ENCODE data around the gene PPP1CB.

Gene PPP1CB

GRCh38 chr2:28754321-28754720 lies 2.7 kb downstream of the PPP1CB start:
- Histone ChIP-seq H3K4me3 (ENCODE audit: extremely low read depth, insufficient read depth, low read length, poor library complexity, severe bottlenecking) (no peak overlapping the region), H3K4me1 (ENCODE audit: control insufficient read depth, insufficient read depth, low read length, poor library complexity, severe bottlenecking) (peaks cover 12% of the 10 kb centered on the region), H3K27ac (ENCODE audit: low read depth, low read length, severe bottlenecking) (no peak overlapping the region), H3K36me3 (ENCODE audit: control insufficient read depth, insufficient read depth, low read length) (peaks cover 14% of the 10 kb centered on the region), H3K9me3 (ENCODE audit: control insufficient read depth, low read length) (no peaks in the 10 kb centered on the region)
- 30 to 58% methylated on average over 2 to 3 of the region's 4 CpGs for WGBS, 2 experiments (ENCODE audit: insufficient coverage in 2 of 2)

- H3K9me3 ChIP-seq (ENCODE audit: control insufficient read depth, low read length) = no peaks in the 10 kb centered on the region
- H3K36me3 ChIP-seq (ENCODE audit: control insufficient read depth, insufficient read depth, low read length) = peaks cover 19% of the 10 kb centered on the region
- peaks cover 7% of the 10 kb centered on the region for H3K4me1 ChIP-seq (ENCODE audit: control insufficient read depth, insufficient read depth, low read length, poor library complexity, severe bottlenecking)
- no peak overlapping the region for H3K27ac ChIP-seq (ENCODE audit: low read depth, low read length, severe bottlenecking)
- H3K4me3 ChIP-seq (ENCODE audit: extremely low read depth, insufficient read depth, low read length, poor library complexity, severe bottlenecking) = no peak overlapping the region
- 92 to 100% methylated on average over 1 of the region's 3 CpGs for WGBS, 2 experiments (ENCODE audit: insufficient coverage in 2 of 2)
Observed at GRCh38 chr2:28755421-28755820, 3.8 kb downstream of the PPP1CB start.

DNA sequence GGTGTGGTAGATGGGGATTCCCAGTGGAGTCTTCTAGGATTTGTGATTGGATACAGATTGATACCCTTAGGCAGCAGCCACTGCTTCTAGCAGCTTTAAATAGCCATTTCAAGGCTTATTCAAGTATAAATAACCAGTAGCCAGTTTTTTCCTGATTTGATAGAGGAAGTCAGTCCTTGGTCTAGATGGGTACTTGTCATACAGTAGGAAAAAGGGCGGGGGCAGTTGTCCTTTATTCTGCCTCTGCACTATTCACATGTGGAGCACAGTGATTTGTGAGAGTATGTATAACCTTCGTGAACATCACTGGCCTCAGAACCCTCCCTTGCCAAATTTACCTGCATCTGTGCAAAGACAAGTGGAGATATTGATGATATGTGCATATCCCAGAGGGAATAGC lies 6.8 kb downstream of the PPP1CB start:
- no peaks in the 10 kb centered on the region for H3K9me3 ChIP-seq (ENCODE audit: control insufficient read depth, low read length)
- peaks cover 5% of the 10 kb centered on the region for H3K4me1 ChIP-seq (ENCODE audit: control insufficient read depth, insufficient read depth, low read length, poor library complexity, severe bottlenecking)
- H3K27ac ChIP-seq (ENCODE audit: low read depth, low read length, severe bottlenecking) = no peak overlapping the region
- WGBS, 2 experiments (ENCODE audit: insufficient coverage in 2 of 2) = 93% methylated on average over 2 of the region's 2 CpGs; no CpG with 5 or more reads in 1 of the 2 experiments
- H3K4me3 ChIP-seq (ENCODE audit: extremely low read depth, insufficient read depth, low read length, poor library complexity, severe bottlenecking) = no peak overlapping the region
- peaks cover 37% of the 10 kb centered on the region for H3K36me3 ChIP-seq (ENCODE audit: control insufficient read depth, insufficient read depth, low read length)

- WGBS, 2 experiments (ENCODE audit: insufficient coverage in 2 of 2) = 100% methylated on average over 1 of the region's 3 CpGs
- H3K36me3 ChIP-seq (ENCODE audit: control insufficient read depth, insufficient read depth, low read length) = peaks cover 35% of the 10 kb centered on the region
- H3K4me1 ChIP-seq (ENCODE audit: control insufficient read depth, insufficient read depth, low read length, poor library complexity, severe bottlenecking) = peaks cover 5% of the 10 kb centered on the region
- H3K4me3 ChIP-seq (ENCODE audit: extremely low read depth, insufficient read depth, low read length, poor library complexity, severe bottlenecking) = no peak overlapping the region
- H3K9me3 ChIP-seq (ENCODE audit: control insufficient read depth, low read length) = no peaks in the 10 kb centered on the region
- H3K27ac ChIP-seq (ENCODE audit: low read depth, low read length, severe bottlenecking) = no peak overlapping the region
Observed at GRCh38 chr2:28761420-28761819, 9.8 kb downstream of the PPP1CB start.

GRCh38 chr2:28764909-28765711 lies 13.5 kb downstream of the PPP1CB start:
- Histone ChIP-seq H3K27ac (ENCODE audit: low read depth, low read length, severe bottlenecking) (no peak overlapping the region), H3K4me1 (ENCODE audit: control insufficient read depth, insufficient read depth, low read length, poor library complexity, severe bottlenecking) (no peaks in the 10 kb centered on the region), H3K36me3 (ENCODE audit: control insufficient read depth, insufficient read depth, low read length) (peaks cover 20% of the 10 kb centered on the region), H3K4me3 (ENCODE audit: extremely low read depth, insufficient read depth, low read length, poor library complexity, severe bottlenecking) (no peak overlapping the region), H3K9me3 (ENCODE audit: control insufficient read depth, low read length) (no peaks in the 10 kb centered on the region)
- 98 to 99% methylated on average over 5 to 7 of the region's 8 CpGs for WGBS, 2 experiments (ENCODE audit: insufficient coverage in 2 of 2)

- H3K27ac ChIP-seq (ENCODE audit: low read depth, low read length, severe bottlenecking) = no peak overlapping the region
- H3K4me1 ChIP-seq (ENCODE audit: control insufficient read depth, insufficient read depth, low read length, poor library complexity, severe bottlenecking) = no peaks in the 10 kb centered on the region
- WGBS, 2 experiments (ENCODE audit: insufficient coverage in 2 of 2) = 100% methylated on average over 1 of the region's 2 CpGs; no CpG with 5 or more reads in 1 of the 2 experiments
- H3K4me3 ChIP-seq (ENCODE audit: extremely low read depth, insufficient read depth, low read length, poor library complexity, severe bottlenecking) = no peak overlapping the region
- no peaks in the 10 kb centered on the region for H3K9me3 ChIP-seq (ENCODE audit: control insufficient read depth, low read length)
- peaks cover 12% of the 10 kb centered on the region for H3K36me3 ChIP-seq (ENCODE audit: control insufficient read depth, insufficient read depth, low read length)
Observed at GRCh38 chr2:28766070-28766469, 14.4 kb downstream of the PPP1CB start.

DNA sequence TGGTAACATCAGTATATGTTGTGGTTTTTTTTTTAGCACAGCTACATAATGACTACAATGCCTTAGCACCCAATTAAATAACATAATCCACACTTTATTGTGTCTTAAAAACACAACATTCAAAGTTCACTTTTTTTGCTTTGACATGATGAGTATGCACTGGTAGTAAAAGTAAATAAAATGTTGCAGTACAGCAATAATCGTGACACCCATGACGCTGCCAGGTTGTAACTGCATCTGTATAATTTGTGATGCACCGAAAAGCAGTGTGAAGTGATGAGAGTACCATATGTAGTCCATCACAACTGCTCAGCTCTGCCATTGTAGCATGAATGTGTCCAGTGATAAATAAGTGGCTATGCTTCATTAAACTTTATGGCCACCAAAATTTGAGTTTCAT lies 15.7 kb downstream of the PPP1CB start:
- H3K36me3 ChIP-seq (ENCODE audit: control insufficient read depth, insufficient read depth, low read length) = peaks cover 7% of the 10 kb centered on the region
- no peaks in the 10 kb centered on the region for H3K9me3 ChIP-seq (ENCODE audit: control insufficient read depth, low read length)
- H3K4me3 ChIP-seq (ENCODE audit: extremely low read depth, insufficient read depth, low read length, poor library complexity, severe bottlenecking) = no peak overlapping the region
- 96 to 100% methylated on average over 3 of the region's 3 CpGs for WGBS, 2 experiments (ENCODE audit: insufficient coverage in 2 of 2)
- H3K4me1 ChIP-seq (ENCODE audit: control insufficient read depth, insufficient read depth, low read length, poor library complexity, severe bottlenecking) = no peaks in the 10 kb centered on the region
- H3K27ac ChIP-seq (ENCODE audit: low read depth, low read length, severe bottlenecking) = no peak overlapping the region

DNA sequence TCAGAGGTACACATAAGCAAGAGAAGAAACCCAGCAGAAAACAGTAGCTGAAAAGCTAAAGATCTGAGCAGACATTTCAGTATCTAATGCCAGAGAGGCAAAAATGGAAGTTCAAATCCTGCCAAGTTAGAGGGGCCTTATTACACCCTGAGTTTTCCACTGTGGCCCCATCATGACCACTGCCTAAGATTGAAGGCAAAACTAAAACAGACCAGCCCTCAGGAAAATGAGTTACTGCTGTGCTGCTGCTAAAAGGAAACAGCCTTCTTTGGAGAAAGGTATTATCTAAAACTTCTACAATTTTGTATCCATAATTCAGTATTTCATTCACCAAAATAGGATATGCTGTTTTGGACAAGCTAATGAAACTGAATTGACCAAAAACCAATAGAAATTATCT lies 16.8 kb downstream of the PPP1CB start:
- Histone ChIP-seq H3K36me3 (ENCODE audit: control insufficient read depth, insufficient read depth, low read length) (no peaks in the 10 kb centered on the region), H3K9me3 (ENCODE audit: control insufficient read depth, low read length) (no peaks in the 10 kb centered on the region), H3K4me3 (ENCODE audit: extremely low read depth, insufficient read depth, low read length, poor library complexity, severe bottlenecking) (no peak overlapping the region), H3K4me1 (ENCODE audit: control insufficient read depth, insufficient read depth, low read length, poor library complexity, severe bottlenecking) (no peaks in the 10 kb centered on the region), H3K27ac (ENCODE audit: low read depth, low read length, severe bottlenecking) (no peak overlapping the region)

DNA sequence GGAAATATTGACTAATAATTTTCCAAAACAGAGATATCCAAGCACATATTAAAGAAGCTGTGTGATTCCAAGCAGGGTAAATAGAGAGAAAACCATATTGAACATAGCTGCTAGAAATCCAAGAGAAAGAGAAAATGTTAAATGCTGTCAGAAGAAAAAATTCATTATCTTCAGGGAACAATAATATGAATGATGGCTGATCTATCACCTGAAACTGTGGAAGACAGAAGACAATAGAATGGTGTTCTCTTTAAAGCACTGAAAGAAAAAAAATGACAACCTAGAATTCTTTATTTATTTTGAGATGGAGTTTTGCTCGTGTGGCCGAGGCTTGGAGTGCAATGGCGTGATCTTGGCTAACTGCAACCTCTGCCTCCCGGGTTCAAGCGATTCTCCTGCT lies 17.3 kb downstream of the PPP1CB start:
- H3K4me1 ChIP-seq (ENCODE audit: control insufficient read depth, insufficient read depth, low read length, poor library complexity, severe bottlenecking) = no peaks in the 10 kb centered on the region
- H3K36me3 ChIP-seq (ENCODE audit: control insufficient read depth, insufficient read depth, low read length) = no peaks in the 10 kb centered on the region
- no peak overlapping the region for H3K27ac ChIP-seq (ENCODE audit: low read depth, low read length, severe bottlenecking)
- 100% methylated on average over 4 of the region's 5 CpGs; no CpG with 5 or more reads in 1 of the 2 experiments for WGBS, 2 experiments (ENCODE audit: insufficient coverage in 2 of 2)
- no peak overlapping the region for H3K4me3 ChIP-seq (ENCODE audit: extremely low read depth, insufficient read depth, low read length, poor library complexity, severe bottlenecking)
- no peaks in the 10 kb centered on the region for H3K9me3 ChIP-seq (ENCODE audit: control insufficient read depth, low read length)

DNA sequence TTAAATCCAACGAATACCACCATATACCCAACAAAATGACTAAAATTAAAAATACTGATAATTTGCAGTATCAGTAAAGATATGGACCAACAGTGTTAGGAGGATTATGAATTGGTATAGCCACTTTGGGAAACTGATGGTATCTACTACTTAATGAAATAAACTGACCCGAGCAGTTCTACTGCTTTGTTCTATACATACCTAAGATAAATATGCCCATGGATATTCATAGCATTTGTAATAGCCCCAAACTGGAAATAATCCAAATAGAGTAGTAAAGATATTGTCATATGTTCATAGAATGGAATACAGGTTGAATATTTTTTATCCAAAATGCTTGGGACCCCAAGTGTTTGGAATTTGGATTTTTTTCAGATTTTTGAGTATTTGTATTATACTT lies 20.7 kb downstream of the PPP1CB start:
- WGBS, 2 experiments (ENCODE audit: insufficient coverage in 2 of 2) = no CpG with 5 or more reads among the region's 2 CpGs
- H3K36me3 ChIP-seq (ENCODE audit: control insufficient read depth, insufficient read depth, low read length) = peaks cover 9% of the 10 kb centered on the region
- no peaks in the 10 kb centered on the region for H3K9me3 ChIP-seq (ENCODE audit: control insufficient read depth, low read length)
- H3K4me3 ChIP-seq (ENCODE audit: extremely low read depth, insufficient read depth, low read length, poor library complexity, severe bottlenecking) = no peak overlapping the region
- no peaks in the 10 kb centered on the region for H3K4me1 ChIP-seq (ENCODE audit: control insufficient read depth, insufficient read depth, low read length, poor library complexity, severe bottlenecking)
- no peak overlapping the region for H3K27ac ChIP-seq (ENCODE audit: low read depth, low read length, severe bottlenecking)

- H3K36me3 ChIP-seq (ENCODE audit: control insufficient read depth, insufficient read depth, low read length) = peaks cover 40% of the 10 kb centered on the region
- H3K9me3 ChIP-seq (ENCODE audit: control insufficient read depth, low read length) = no peaks in the 10 kb centered on the region
- no peaks in the 10 kb centered on the region for H3K4me1 ChIP-seq (ENCODE audit: control insufficient read depth, insufficient read depth, low read length, poor library complexity, severe bottlenecking)
- no peak overlapping the region for H3K4me3 ChIP-seq (ENCODE audit: extremely low read depth, insufficient read depth, low read length, poor library complexity, severe bottlenecking)
- 96 to 100% methylated on average over 5 to 6 of the region's 6 CpGs for WGBS, 2 experiments (ENCODE audit: insufficient coverage in 2 of 2)
- no peak overlapping the region for H3K27ac ChIP-seq (ENCODE audit: low read depth, low read length, severe bottlenecking)
Observed at GRCh38 chr2:28776471-28776870, 24.8 kb downstream of the PPP1CB start.
